Activated T-helper 17 cell treated with anti-CD3 and anti-CD28 coated beads, Interleukin-2, amount 50 U/mL, for 72 hours (primary cell): ENCODE data around the gene THOP1. TPM values are rescaled to one million over a fixed set of nuclear protein-coding genes. Genes with fewer than 3 reads are reported as not detected.

Source experiments
- ATAC-seq: fragments of 150-1000 bp; cut with Tn5 transposase; replicated peaks from 2 replicates; pipeline ENCODE4 v1.10.0; 2021; ENCODE audit warnings: mild to moderate bottlenecking, moderate library complexity
- H3K27ac Mint-ChIP-seq: one replicate; pipeline ENCODE4 v1.8.0; 2022; ENCODE audit warnings: mixed read lengths
- H3K27me3 Mint-ChIP-seq: one replicate; pipeline ENCODE4 v1.8.0; 2022; ENCODE audit warnings: mixed read lengths
- H3K36me3 Mint-ChIP-seq: one replicate; pipeline ENCODE4 v1.8.0; 2022; ENCODE audit warnings: low read depth, mild to moderate bottlenecking, mixed read lengths
- H3K4me1 Mint-ChIP-seq: one replicate; pipeline ENCODE4 v1.8.0; 2022; ENCODE audit warnings: mixed read lengths
- H3K4me3 Mint-ChIP-seq: one replicate; pipeline ENCODE4 v1.8.0; 2022; ENCODE audit warnings: mild to moderate bottlenecking, mixed read lengths
- H3K9me3 Mint-ChIP-seq: one replicate; pipeline ENCODE4 v1.8.0; 2022; ENCODE audit warnings: mixed read lengths
- total RNA-seq, 2 donors: library from RNA; stranded (reverse); gene quantifications; one replicate each; pipeline ENCODE4 v1.2.3, GENCODE V29; 2022

Gene THOP1
- 100 to 1,000 TPM in 1 of 2 donors, 10 to 100 TPM in 1; 70.4 to 156 TPM for total RNA-seq

- peak; percentile 88 for ATAC-seq
Measured at GRCh38 chr19:2785244-2785997, at the start of gene THOP1. Gene THOP1 (plus strand): TSS chr19:2785503. CDS start chr19:2785663, 160 bp downstream.

GRCh38 chr19:2736550-2737190 is 48.6 kb upstream of the THOP1 start:
- no peak overlapping the region for H3K27ac Mint-ChIP-seq
- H3K36me3 Mint-ChIP-seq = peaks cover 26% of the 10 kb centered on the region
- no peaks in the 10 kb centered on the region for H3K9me3 Mint-ChIP-seq
- no peak overlapping the region for H3K4me3 Mint-ChIP-seq
- ATAC-seq = no peak
- no peaks in the 10 kb centered on the region for H3K27me3 Mint-ChIP-seq
- no peaks in the 10 kb centered on the region for H3K4me1 Mint-ChIP-seq

More at GRCh38 chr19:2785244-2785997, at the start of gene THOP1:
- H3K4me1 Mint-ChIP-seq = peaks cover 18% of the 10 kb centered on the region
- H3K9me3 Mint-ChIP-seq = no peaks in the 10 kb centered on the region
- H3K27me3 Mint-ChIP-seq = no peaks in the 10 kb centered on the region
- H3K27ac Mint-ChIP-seq = peak within 1 kb of the TSS; percentile 91
- peak within 1 kb of the TSS; percentile 85 for H3K4me3 Mint-ChIP-seq
- peaks cover 22% of the 10 kb centered on the region for H3K36me3 Mint-ChIP-seq

- peak; percentile 100 for ATAC-seq
- peak within 1 kb of the TSS; percentile 84 for H3K27ac Mint-ChIP-seq
- H3K27me3 Mint-ChIP-seq = peaks cover 6% of the 10 kb centered on the region
- no peaks in the 10 kb centered on the region for H3K9me3 Mint-ChIP-seq
- H3K4me3 Mint-ChIP-seq = peak within 1 kb of the TSS; percentile 93
- H3K36me3 Mint-ChIP-seq = peaks cover 22% of the 10 kb centered on the region
- no peaks in the 10 kb centered on the region for H3K4me1 Mint-ChIP-seq
Measured at GRCh38 chr19:2739602-2740313, 45.5 kb upstream of the THOP1 start, which contains the start of gene SLC39A3. Gene SLC39A3 (minus strand): TSS chr19:2740017. CDS start chr19:2737257, 2,760 bp downstream.

DNA sequence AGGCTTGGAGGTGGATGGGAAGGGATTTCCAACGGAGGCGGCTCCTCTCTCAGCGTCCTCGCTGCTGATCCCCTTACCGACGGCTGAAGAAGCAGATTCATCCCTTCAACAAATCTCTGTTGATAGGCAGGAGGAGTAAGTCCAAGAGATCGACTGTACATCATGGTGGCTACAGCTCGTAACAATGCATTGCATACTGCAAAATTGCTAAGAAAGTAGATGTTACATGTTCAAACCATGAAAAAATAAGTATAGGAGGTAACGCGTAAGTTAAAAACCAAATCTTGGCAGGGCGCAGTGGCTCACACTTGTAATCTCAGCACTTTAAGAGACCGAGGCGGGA is 45.0 kb upstream of the THOP1 start:
- no peaks in the 10 kb centered on the region for H3K4me1 Mint-ChIP-seq
- no peak for ATAC-seq
- no peak overlapping the region for H3K27ac Mint-ChIP-seq
- peak overlapping the region; percentile 93 for H3K4me3 Mint-ChIP-seq
- peaks cover 19% of the 10 kb centered on the region for H3K36me3 Mint-ChIP-seq
- H3K27me3 Mint-ChIP-seq = peaks cover 6% of the 10 kb centered on the region
- no peaks in the 10 kb centered on the region for H3K9me3 Mint-ChIP-seq

DNA sequence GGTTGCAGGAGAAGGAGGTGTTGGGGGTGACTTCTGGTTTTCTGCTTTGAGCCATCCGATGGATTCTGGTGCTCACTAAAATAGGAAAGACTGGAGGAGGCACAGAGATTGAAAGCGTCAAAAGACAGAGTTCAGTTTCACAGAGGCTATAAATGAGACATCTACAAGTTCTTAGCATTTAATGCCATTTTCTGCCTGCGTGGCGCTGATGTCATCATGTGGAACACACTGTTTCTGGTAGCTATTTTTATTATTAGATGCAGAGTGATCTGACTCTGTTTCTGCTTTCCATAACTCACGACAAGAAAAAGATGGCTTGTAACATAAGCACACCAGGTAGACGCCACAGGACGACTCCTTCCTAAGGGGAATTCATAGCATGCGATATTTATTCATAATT is 42.2 kb upstream of the THOP1 start:
- H3K4me3 Mint-ChIP-seq = no peak overlapping the region
- H3K27ac Mint-ChIP-seq = no peak overlapping the region

DNA sequence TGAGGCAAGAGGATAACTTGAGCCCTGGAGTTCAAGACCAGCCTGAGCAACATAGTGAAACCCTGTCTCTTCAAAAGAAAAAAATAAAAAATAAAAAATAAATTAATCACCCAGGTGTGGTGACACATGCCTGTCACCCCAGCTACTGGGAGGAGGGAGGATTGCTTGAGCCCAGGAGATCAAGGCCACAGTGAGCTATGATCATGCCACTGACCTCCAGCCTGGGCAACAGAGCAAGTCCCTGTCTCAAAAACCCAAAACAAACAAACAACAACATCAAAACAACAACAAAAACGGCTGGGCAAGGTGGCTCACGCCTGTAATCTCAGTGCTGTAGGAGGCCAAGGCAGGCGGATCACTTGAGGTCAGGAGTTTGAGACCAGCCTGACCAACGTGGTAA is 41.2 kb upstream of the THOP1 start:
- Mint-ChIP-seq H3K4me1 (no peaks in the 10 kb centered on the region), H3K27me3 (peaks cover 8% of the 10 kb centered on the region), H3K4me3 (no peak overlapping the region), H3K36me3 (no peaks in the 10 kb centered on the region), H3K9me3 (no peaks in the 10 kb centered on the region), H3K27ac (no peak overlapping the region)
- no peak for ATAC-seq

More for the DNA sequence above, 42.2 kb upstream of the THOP1 start:
- H3K27me3 Mint-ChIP-seq = peaks cover 8% of the 10 kb centered on the region
- no peaks in the 10 kb centered on the region for H3K9me3 Mint-ChIP-seq
- no peak for ATAC-seq
- no peaks in the 10 kb centered on the region for H3K36me3 Mint-ChIP-seq
- H3K4me1 Mint-ChIP-seq = no peaks in the 10 kb centered on the region

- no peak for ATAC-seq
- no peaks in the 10 kb centered on the region for H3K4me1 Mint-ChIP-seq
- no peaks in the 10 kb centered on the region for H3K9me3 Mint-ChIP-seq
- peaks cover 8% of the 10 kb centered on the region for H3K27me3 Mint-ChIP-seq
- H3K4me3 Mint-ChIP-seq = no peak overlapping the region
- H3K36me3 Mint-ChIP-seq = no peaks in the 10 kb centered on the region
- no peak overlapping the region for H3K27ac Mint-ChIP-seq
Measured at GRCh38 chr19:2747349-2747748, 38.0 kb upstream of the THOP1 start.

GRCh38 chr19:2750808-2751437 is 34.4 kb upstream of the THOP1 start:
- no peaks in the 10 kb centered on the region for H3K4me1 Mint-ChIP-seq
- H3K36me3 Mint-ChIP-seq = peaks cover 23% of the 10 kb centered on the region
- no peaks in the 10 kb centered on the region for H3K9me3 Mint-ChIP-seq
- H3K4me3 Mint-ChIP-seq = no peak overlapping the region
- no peak overlapping the region for H3K27ac Mint-ChIP-seq
- ATAC-seq = no peak
- no peaks in the 10 kb centered on the region for H3K27me3 Mint-ChIP-seq

- H3K36me3 Mint-ChIP-seq = peaks cover 28% of the 10 kb centered on the region
- no peaks in the 10 kb centered on the region for H3K4me1 Mint-ChIP-seq
- H3K27me3 Mint-ChIP-seq = no peaks in the 10 kb centered on the region
- no peak overlapping the region for H3K27ac Mint-ChIP-seq
- no peaks in the 10 kb centered on the region for H3K9me3 Mint-ChIP-seq
- no peak for ATAC-seq
- H3K4me3 Mint-ChIP-seq = no peak overlapping the region
Measured at GRCh38 chr19:2751438-2751830, 33.9 kb upstream of the THOP1 start.

- H3K9me3 Mint-ChIP-seq = no peaks in the 10 kb centered on the region
- H3K36me3 Mint-ChIP-seq = peaks cover 49% of the 10 kb centered on the region
- H3K4me3 Mint-ChIP-seq = no peak overlapping the region
- no peaks in the 10 kb centered on the region for H3K4me1 Mint-ChIP-seq
- H3K27me3 Mint-ChIP-seq = no peaks in the 10 kb centered on the region
- no peak overlapping the region for H3K27ac Mint-ChIP-seq
- no peak for ATAC-seq
Measured at GRCh38 chr19:2754659-2755447, 30.4 kb upstream of the THOP1 start.

DNA sequence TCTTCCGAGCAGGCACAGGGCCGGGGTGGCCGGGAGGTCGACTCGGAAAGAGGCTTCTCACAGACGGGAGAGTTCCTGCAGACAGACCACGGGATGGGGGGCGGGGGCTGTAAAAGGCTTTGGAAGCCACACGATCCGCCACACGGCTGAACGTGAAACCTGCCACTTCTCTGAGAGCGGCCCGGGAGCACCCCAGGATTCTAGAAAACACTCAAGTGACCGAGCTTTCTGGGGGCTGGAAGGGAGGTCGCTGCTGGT is 29.9 kb upstream of the THOP1 start:
- no peak for ATAC-seq
- H3K36me3 Mint-ChIP-seq = peaks cover 53% of the 10 kb centered on the region
- H3K4me1 Mint-ChIP-seq = no peaks in the 10 kb centered on the region
- no peaks in the 10 kb centered on the region for H3K27me3 Mint-ChIP-seq
- H3K9me3 Mint-ChIP-seq = no peaks in the 10 kb centered on the region
- H3K27ac Mint-ChIP-seq = no peak overlapping the region
- H3K4me3 Mint-ChIP-seq = no peak overlapping the region

DNA sequence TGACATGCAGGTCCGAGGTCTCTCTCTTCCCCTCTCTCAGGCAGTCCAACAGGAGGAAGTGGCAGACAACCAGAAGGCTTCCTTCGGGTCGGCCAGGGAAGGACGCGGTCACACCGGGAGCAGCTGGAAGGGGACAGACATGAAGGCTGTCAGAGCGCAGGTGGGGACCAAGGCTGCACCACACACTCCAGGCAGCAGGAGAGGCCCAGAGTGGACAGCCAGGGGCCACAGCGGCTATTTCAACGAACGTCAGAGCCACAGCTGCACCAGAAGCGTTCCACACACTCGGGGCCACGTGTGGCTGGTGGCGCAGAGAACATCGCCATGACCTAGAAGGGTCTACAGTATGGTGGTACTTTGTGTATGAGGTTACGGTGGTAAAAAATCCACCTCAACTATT is 29.5 kb upstream of the THOP1 start:
- Mint-ChIP-seq H3K9me3 (no peaks in the 10 kb centered on the region), H3K27ac (no peak overlapping the region), H3K4me3 (no peak overlapping the region), H3K27me3 (no peaks in the 10 kb centered on the region), H3K4me1 (no peaks in the 10 kb centered on the region), H3K36me3 (peaks cover 56% of the 10 kb centered on the region)
- no peak for ATAC-seq

DNA sequence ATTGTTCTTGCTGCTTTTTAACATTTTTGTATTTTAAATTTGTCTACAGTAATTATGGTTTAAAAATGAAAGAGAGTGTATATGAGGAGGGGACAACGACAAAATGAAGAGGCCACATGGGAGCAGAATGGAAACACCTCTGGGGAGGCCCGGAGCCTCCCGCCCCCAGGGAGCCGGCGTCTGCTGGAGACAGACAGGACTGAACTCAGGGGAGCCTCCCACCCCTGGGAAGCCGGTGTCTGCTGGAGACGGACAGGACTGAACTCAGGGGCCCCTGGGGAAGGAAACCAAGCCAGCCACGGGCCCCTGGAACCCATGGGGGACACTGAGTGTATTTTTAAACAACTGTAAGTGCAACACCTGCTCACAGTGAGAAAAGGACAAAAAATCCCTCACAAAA is 28.8 kb upstream of the THOP1 start:
- no peak for ATAC-seq
- Mint-ChIP-seq H3K36me3 (peaks cover 60% of the 10 kb centered on the region), H3K4me1 (no peaks in the 10 kb centered on the region)

More for the DNA sequence above, 28.8 kb upstream of the THOP1 start:
- Mint-ChIP-seq H3K27ac (no peak overlapping the region), H3K27me3 (no peaks in the 10 kb centered on the region), H3K4me3 (no peak overlapping the region), H3K9me3 (no peaks in the 10 kb centered on the region)
